NCI-H1436 treated with DMSO at 0.1 percent for 48 hours (cell line): ENCODE measurements around the gene NRP1.
"Not testable (repeated sequence)": the region's sequence is repeated elsewhere in the genome, so short reads cannot be mapped to it uniquely, and the experiment has no call there.

Experiments
- DNase-seq: peaks from one replicate; lab custom pipeline; 2025; lab: John Stamatoyannopoulos, UW

The NRP1 gene

GRCh38 chr10:33334153-33334804 lies at the start of gene NRP1:
Gene NRP1, minus strand, starts transcription at chr10:33334667. Its CDS starts 285 bp downstream, at chr10:33334382.
- DNase-seq, result no peak

GRCh38 chr10:33384201-33384600 lies 49.7 kb upstream of the NRP1 start:
- not testable (repeated sequence) for DNase-seq

- DNase-seq, result no peak
These were observed 48.6 kb upstream of the NRP1 start for GRCh38 chr10:33382921-33383713.

- DNase-seq, result no peak
These were observed 47.7 kb upstream of the NRP1 start for GRCh38 chr10:33382216-33382600.

- no peak for DNase-seq
These were observed 47.2 kb upstream of the NRP1 start for GRCh38 chr10:33381451-33382215.

GRCh38 chr10:33377658-33378025 lies 43.2 kb upstream of the NRP1 start:
- no peak for DNase-seq

- no peak for DNase-seq
These were observed 42.6 kb upstream of the NRP1 start for GRCh38 chr10:33376976-33377657.

- DNase-seq, result no peak
These were observed 42.0 kb upstream of the NRP1 start for GRCh38 chr10:33376476-33376875.

- no peak for DNase-seq
These were observed 38.8 kb upstream of the NRP1 start for GRCh38 chr10:33373263-33373662.

GRCh38 chr10:33371234-33371633 lies 36.8 kb upstream of the NRP1 start:
- DNase-seq, result no peak

- no peak for DNase-seq
These were observed 36.0 kb upstream of the NRP1 start for GRCh38 chr10:33370434-33370930.

GRCh38 chr10:33368086-33368485 lies 33.6 kb upstream of the NRP1 start:
- no peak for DNase-seq

GRCh38 chr10:33365871-33366411 lies 31.5 kb upstream of the NRP1 start:
- DNase-seq, result no peak

GRCh38 chr10:33365301-33365700 lies 30.8 kb upstream of the NRP1 start:
- DNase-seq, result no peak

- DNase-seq, result no peak
These were observed 28.6 kb upstream of the NRP1 start for GRCh38 chr10:33363106-33363505.

- no peak for DNase-seq
These were observed 23.5 kb upstream of the NRP1 start for GRCh38 chr10:33358016-33358415.

GRCh38 chr10:33355274-33355673 lies 20.8 kb upstream of the NRP1 start:
- DNase-seq, result no peak

- no peak for DNase-seq
These were observed 19.4 kb upstream of the NRP1 start for GRCh38 chr10:33353853-33354252.

- no peak for DNase-seq
These were observed 18.9 kb upstream of the NRP1 start for GRCh38 chr10:33353334-33353733.

- DNase-seq, result no peak
These were observed 18.1 kb upstream of the NRP1 start for GRCh38 chr10:33352615-33353014.

- no peak for DNase-seq
These were observed 17.7 kb upstream of the NRP1 start for GRCh38 chr10:33352175-33352574.

- no peak for DNase-seq
These were observed 15.6 kb upstream of the NRP1 start for GRCh38 chr10:33350041-33350440.
